ENCODE results near the gene SLC17A5.
A peak's percentile ranks its signal among the peaks of the same experiment; 100 is the strongest.
"Not testable (repeated sequence)": the region's sequence is repeated elsewhere in the genome, so short reads cannot be mapped to it uniquely, and the experiment has no call there.

SLC17A5 gene

DNA sequence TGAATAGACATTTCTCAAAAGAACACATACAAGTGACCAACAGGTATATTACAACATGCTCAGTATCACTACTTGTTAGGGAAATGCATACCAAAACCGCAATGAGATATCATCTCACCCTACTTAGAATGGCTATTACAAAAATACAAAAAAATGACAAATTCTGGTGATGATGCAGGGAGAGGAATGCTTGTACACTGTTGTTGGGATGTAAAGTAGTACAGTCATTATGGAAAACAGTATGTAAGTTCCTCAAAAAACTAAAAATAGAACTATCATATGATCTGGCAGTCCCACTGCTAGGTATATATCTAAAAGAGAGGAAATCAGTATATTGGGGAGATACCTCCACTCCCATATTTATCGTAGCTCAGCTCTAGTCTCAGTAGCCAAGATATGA, 10.9 kb upstream of the SLC17A5 start:
- DNase-seq: no peak

DNA sequence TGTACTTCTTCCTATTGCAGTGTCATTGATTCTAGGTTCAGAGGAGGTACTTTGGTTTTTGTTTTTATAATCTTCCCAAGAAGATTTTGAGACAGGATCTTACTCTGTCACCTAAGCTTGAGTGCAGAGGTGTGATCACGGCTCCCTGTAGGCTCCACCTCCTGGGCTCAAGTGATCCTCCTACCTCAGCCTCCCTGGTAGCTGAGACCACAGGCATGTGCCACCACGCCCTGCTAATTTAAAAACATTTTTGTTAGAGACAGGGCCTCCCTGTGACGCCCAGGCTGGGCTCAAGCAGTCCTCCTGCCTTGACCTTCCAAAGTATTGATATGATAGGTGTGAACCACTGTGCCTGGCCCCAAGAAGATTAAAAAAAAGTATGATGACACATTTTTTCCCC, 3.4 kb upstream of the SLC17A5 start:
- no peak for DNase-seq

DNA sequence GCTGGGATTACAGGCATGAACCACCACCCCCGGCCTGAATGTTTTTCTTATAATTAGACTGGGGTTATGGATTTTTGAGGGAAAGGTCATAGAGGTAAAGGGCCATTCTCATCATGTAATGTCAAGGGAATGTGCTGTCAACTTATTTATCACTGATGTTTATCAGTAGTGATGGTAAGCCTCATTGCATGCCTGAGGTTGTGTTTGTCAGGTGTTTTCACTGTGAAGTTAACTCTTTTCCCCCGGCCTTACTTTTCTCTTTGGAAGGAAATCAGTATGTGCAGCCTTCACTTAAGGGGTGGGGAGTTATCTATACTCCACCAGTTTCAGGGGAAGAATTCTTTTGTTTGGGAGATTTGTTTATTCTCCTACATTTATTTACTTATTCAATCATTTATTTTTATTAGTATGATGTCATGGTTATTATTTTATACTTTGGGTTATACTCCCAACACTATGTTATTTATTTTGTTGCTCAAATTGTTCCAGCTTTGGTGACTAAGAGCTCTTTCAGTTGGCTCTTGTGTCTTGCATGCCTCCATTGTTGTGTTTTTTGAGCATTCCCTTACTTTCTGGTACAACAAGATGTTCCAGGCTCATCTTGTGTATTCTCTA, 2.8 kb upstream of the SLC17A5 start:
- no peak for DNase-seq

DNA sequence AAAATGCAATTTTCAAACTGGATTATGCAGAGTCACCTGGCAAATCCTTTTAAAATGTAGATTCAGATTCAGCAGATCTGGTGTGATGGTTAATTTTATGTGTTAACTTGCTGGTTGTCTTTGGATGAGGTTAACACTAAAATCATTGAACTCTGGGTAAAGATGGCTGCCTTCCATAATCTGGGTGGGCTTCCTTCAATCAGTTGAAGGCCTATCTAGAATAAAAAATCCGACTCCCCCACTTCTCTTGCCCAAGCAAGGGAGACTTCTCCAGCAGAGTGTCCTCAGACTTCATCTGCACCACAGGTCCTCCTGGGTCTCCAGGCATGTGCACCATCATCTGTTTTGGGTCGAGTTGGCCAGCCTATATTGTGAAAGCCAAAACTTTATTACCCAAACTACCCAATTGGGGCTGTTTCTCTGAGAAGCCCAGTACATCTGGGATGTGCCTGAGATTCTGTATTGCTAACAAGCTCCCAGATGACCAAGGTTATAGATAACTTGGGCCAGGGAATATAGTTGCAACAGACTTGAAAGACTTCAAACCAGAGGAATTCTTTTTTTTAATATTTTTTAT, 1.6 kb upstream of the SLC17A5 start:
- no peak for DNase-seq

DNA sequence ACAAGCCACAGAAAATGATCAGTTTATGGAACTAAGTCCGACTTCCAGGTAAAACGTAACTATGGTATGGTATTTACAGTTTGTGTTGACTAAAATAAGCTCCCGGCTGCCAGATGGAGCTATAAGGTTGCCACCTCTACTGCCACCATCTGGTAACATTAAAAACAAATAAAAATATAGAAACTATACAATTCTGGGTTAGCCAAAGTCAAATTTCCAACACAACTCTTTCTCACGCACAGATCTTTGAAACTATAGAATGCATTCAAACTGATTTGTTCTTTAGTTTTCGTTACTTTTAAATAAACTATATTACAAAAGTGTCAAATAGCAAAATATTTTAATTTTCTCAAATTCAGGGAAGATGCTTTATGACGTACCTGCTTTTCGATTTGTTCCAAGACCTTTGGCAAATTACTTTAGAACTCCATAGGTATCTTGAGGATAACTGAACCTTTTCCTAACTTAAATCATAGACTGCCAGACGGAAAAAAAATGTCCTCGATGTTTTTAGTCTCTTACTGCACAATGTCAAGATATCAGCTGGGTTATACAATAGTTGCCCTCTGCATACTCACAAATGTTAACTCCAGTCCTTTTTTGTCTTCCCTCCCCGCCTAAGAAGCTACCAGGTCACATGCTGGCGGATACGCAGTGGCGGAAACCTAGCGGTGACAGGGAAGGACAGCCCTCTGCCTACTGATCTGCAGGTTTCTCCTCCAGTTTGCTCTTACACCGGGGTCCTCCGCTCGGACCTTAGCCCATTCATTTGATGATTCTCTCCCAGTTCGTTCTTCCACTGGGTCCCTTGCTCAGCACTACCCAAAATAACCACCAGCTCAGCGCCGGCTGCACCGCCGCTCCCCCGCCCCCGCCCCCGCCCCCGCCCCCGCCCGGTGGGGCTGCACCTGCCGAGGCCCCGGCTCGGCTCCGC, 888 bp downstream of the SLC17A5 start:
- peak; percentile 86 for DNase-seq

DNA sequence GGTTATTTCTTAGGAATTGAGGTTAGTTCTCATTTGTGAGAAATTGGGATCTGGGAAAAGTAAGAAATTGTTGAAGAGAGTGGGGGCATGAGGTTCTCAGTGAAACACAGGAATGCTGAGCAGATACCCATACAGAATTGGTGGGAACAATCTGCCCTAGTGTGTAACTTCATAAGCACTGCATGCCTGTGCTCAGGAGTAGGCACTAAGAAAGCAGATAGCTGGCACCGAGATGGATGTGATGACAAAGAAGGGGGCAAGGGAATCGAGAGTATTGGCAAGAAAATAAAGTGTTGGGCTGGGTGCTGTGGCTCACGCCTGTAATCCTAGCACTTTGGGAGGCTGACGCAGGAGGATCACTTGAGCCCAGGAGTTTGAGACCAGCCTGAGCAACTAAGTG, 4.0 kb downstream of the SLC17A5 start:
- DNase-seq: no peak

DNA sequence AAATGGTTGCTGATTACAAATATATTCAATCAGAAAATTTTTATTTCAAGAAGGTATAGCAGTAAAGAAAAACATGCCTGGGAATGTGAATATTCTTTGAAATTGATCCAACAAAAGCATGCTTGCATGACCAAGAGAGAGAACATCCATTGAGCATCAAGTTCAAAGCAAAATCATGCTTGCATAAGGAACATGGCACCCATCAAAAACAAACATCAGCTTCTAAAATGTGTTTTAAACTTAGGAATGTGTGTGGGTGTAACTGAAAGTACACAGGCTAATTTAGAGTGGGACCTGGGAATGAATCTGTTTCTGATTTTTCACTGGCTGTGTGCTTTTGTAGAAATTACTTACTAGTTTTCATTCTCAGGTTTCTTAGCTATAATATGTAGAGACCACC, 5.6 kb downstream of the SLC17A5 start:
- DNase-seq: no peak

DNA sequence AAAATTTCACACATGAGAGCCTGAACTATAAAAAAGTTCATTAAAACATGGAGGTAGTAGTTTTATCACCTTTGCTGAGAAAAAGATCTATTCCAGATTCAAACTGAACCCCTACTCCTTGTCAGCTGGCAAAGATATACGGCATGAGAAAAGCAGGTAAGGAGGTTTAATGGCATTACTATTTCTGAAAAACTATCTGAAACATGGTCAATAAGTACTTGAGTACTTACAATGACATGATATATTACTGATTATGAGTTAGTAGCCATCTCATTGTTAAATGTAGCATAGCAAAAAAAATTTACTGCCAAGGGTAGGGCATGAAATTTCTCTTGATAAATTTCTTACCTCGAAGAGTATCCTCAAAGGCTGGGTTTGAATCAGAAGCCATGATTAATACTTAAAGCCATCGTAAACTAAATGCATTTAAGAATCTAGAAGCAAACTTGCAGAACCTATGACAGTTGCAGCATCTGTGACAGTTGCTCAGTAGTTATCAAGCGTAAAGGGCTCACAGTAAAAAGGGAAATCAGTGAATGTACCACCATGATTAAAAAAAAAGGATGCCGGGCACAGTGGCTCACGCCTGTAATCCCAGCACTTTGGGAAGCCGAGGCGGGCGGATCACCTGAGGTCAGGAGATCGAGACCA, 8.7 kb downstream of the SLC17A5 start:
- DNase-seq: peak; percentile 21

DNA sequence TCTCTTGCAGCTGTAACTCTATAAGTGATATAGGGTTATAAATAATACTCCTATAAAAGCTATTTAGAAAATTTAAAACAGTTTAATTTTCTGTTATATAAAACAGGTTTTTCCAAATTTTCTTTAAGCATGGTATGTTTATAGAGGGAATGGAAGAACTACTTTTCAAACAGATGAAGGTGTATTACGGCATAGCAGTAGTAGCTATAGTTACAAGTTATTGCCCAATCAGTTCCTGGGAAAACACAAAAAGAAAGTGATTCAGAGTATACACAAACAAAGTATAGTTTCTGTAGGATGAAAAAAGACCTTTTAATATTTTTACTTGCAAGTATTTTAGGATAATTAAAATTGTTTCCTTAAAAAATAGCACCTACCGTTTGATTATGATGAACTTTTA, 9.8 kb downstream of the SLC17A5 start:
- no peak for DNase-seq

DNA sequence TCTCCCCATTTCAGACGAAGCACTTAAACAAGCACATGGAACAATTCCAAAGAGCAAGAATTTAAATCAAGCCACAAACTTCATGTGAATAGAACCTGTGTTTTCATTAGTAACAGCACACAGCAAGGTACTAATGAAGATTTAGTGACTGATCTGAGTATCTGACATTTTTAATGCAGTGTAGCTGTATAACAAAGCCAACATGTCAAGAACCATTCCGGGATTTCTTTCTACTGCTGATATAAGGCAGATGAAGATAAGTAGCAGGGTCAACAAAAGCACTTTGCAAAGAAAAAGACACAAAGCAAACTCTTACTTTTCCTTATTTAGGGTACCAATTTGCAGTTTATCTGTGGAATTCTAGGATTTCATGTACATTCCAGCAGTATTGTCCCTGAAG, 11.3 kb downstream of the SLC17A5 start:
- DNase-seq: no peak

DNA sequence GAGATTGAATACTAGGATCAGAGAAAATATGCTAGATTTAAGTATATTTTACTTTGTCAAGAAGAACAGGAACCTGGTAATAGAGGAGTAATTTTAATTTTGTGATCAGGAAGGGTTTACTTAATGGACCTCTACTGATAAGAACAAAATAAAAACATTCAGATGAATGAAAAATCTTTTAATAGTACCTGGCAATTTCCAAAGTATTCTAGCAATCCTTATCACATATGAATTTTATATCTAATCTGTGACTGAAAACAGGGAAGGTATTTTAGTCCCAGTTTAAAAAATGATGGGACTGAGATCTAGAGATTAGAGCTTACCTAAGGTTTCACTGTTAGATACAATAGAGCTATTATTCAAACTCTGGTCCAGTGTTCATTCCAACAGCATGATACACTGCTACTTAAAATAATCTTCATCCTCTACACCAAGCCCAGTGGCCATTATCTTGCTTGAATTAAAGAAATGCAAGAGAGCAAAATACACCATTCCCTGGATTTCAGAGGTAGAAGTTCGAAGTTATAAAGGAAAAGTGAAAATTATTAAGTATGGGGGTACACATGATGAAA, 13.5 kb downstream of the SLC17A5 start:
- no peak for DNase-seq

DNA sequence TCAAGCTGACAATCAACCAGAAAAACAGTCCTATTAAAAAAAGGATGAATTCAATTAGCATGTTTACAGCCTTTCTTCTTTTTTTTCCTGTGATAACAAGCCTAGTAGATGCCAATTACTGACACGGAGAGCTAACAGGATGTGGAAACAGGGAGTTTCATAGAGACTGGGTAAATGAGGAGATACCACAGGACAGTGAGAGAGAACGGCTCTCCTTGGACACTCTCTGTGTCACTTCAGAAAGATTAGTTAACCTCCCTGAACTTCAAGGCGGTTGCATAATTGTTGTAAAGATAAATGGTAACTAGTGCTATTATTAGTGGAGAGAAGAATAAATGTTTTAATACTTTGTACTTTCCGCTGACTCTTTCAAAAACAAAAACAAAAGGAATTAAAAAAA, 14.8 kb downstream of the SLC17A5 start:
- no peak for DNase-seq

DNA sequence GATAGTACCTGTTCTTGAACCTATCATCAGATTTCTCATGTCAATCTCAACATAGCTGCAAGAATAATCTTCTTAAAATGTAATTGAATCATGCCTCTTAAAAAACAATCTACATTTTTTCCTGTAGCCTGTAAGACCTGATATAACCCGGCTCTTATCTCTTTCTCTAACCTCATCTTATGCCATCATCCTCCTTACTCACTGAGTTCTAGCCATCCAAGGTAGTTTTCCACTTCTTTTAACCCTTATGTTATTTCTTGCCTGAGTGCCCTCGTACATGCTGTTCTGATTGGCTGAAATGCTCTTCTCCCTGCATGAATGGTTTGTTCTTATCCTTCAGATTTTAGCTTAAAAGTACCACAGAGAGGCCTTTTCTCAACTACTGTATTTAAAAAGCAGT, 16.4 kb downstream of the SLC17A5 start:
- DNase-seq: no peak

DNA sequence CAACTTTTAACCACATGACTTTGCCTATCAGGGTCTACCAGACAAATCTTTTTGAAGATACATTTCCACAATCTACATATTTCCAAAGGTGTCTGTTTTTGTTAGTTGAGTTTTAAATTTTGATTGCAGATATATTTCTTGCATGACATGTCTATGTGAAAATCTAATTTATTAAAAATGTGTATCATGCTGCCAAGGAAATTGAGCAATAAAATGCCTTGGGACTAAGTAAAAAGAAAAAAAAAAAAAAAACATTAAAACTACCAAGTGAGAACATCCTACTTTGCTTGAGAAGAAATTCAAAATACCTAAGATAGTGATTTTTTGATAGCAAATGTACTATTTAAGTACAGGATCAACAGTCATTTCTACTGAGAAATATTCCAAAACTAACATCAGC, 17.7 kb downstream of the SLC17A5 start:
- DNase-seq: no peak

DNA sequence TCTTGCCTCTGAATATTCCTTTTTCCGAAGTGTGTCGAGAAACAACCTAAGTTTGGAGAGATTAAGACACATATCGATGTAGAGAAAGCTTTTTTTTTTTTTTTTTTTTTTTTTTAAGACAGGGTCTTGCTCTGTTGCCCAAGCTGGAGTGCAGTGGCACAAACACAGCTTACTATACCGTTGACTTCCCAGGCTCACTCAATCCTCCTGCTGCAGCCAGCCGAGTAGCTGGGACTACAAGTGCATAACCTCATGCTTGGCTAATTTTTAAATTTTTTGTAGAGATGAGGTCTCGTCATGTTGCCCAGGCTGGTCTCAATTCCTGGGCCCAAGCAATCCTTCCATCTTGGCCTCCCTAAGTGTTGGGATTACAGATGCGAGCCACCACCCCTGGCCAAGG, 21.4 kb downstream of the SLC17A5 start:
- no peak for DNase-seq

DNA sequence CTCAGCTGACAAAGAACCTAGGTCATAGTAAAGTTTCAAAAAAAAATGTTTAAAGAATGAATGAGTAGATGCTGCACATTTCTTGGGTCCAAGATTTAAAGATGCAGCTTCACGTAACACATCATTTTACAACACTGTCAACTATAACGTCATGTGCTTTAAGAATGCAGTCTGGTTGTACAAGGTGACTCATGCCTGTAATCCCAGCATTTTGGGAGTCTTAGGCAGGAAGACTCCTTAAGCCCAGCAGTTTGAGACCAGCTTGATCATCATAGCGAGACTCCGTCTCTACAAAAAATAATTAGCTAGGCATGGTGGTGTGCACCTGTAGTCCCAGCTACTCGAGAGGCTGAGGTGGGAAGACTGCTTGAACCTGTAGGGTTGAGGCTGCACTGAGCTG, 21.9 kb downstream of the SLC17A5 start:
- no peak for DNase-seq

DNA sequence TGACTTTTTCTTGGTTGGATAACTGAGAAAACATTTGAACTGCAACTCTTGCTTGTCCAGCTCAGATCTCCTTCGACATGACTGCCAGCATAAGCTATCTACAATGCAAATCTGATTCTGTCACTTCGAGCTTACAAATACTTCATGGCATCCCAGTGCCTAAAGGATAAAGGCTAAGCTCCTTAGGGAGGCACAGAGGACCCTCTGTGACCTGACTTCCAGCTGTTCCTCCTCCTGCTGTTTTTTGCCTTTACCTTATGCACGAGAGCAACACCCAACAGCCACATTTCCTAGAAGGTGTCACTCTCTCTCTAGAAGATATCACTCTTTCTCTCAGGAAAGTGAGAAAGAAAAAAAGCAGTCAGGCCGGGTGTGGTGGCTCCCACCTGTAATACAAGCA, 23.4 kb downstream of the SLC17A5 start:
- no peak for DNase-seq

DNA sequence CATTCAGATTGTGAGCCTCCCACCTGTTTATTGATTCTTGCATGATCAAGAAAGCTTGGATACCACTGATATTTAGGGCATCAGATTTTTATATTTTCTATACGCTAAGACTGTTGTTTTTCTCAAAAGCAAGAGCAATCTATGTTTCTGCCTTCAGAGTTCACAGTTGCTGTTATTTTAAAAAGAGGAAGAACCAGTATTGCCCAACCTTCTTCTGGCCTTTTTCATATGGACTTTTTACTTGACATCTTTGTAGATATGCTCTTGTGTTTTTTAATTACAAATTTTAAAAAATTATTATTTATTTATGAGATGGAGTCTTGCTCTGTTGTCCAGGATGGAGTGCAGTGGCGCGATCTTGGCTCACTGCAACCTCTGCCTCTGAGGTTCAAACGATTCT, 28.9 kb downstream of the SLC17A5 start:
- no peak for DNase-seq

DNA sequence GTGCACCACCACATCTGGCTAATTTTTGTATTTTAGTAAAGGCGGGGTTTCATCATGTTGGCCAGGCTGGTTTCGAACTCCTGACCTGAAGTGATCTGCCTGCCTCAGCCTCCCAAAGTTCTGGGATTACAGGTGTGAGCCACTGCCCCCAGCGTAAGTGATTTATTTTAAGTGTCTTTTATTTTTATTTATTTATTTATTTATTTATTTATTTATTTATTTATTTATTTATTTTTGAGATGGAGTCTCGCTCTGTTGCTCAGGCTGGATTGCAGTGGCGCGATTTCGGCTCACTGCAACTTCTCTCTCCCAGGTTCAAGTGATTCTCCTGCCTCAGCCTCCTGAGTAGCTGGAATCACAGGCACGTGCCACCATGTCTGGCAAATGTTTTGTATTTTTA, 30.3 kb downstream of the SLC17A5 start:
- DNase-seq: not testable (repeated sequence)

DNA sequence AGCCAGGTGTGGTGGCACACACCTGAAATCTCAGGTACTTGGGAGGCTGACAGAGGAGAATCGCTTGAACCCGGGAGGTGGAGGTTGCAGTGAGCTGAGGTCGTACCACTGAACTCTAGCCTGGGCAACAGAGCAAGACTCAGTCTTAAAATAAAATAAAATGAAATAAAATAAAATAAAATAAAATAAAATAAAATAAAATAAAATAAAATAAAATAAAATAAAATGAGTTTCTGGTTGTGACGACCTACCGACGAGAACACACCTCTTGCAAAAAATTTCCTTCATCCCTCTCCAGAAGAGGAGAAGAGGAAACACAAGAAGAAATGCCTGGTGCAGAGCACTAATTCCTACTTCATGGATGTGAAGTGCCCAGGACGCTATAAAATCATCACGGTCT, 35.7 kb downstream of the SLC17A5 start:
- not testable (repeated sequence) for DNase-seq

DNA sequence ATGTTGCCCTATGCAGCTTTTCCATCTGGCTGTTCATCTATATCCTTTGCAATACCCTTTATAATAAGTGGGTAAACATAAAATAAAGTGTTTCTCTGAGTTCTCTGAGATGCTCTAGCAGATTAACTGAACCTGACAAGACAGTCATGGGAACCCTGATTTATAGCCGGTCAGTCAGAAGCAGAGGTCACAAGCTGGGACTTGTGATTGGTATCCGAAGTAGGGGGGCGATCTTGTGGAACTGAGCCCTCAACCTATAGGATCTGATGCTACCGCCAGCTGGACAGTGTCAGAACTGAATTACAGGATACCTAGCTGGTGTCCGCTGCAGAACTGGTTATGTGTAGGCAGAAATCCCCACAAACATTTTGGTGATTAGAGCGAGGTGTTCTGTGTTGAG, 39.0 kb downstream of the SLC17A5 start:
- DNase-seq: no peak

DNA sequence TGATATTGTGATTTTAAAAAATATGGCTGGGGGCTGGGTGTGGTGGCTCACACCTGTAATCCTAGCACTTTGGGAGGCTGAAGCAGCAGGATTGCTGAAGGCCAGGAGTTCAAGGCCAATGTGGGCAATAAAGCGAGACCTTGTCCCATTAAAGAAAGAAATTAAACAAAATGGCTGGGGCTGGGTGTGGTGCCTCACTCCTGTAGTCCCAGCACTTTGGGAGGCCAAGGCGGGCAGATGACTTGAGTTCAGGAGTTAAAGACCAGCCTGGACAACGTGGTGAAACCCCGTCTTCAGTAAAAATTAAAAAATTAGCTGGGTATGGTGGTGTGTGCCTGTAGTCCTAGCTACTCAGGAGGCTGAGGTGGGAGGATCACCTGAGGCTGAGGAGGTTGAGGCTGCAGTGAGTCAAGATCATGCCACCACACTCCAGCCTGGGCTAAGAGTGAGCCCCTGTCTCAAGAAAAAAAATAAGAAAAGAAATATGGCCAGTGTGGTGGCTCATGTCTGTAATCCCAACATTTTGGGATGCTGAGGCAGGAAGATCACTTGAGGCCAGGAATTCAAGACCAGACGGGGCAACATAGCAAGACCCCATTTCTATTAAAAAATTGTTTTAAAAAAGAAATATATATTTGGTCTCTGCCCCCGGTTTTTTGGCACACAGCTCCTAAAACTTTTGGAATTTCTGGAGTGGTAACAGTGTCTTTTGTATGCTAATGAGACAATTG, 39.8 kb downstream of the SLC17A5 start:
- DNase-seq: no peak

DNA sequence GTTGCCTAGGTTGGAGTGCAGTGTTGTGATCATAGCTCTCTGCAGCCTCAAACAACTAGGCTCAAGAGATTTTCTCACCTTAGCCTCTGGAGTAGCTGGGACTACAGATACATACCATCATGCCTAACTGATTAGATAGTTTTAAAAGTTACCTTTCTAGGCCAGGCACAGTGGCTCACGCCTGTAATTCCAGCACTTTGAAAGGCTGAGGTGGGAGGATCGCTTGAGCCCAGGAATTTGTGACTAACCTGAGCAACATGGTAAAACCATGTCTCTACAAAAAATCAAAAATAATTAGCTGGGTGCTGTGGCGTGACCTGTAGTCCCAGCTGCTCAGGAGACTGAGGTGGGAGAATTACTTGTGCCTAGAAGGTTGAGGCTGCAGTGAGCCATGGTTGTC, 41.2 kb downstream of the SLC17A5 start:
- DNase-seq: no peak

All from NCI-H69 (cell line).